ENCODE data around the gene JPT2.

The JPT2 gene

GRCh38 chr16:1705688-1706385 is 27.8 kb downstream of the JPT2 start, which contains the start of gene MAPK8IP3:
Gene MAPK8IP3, plus strand, starts transcription at chr16:1706195. Its CDS starts 145 bp downstream, at chr16:1706340.
- no peak for DNase-seq (ENCODE audit: low read depth, low spot score)

DNA sequence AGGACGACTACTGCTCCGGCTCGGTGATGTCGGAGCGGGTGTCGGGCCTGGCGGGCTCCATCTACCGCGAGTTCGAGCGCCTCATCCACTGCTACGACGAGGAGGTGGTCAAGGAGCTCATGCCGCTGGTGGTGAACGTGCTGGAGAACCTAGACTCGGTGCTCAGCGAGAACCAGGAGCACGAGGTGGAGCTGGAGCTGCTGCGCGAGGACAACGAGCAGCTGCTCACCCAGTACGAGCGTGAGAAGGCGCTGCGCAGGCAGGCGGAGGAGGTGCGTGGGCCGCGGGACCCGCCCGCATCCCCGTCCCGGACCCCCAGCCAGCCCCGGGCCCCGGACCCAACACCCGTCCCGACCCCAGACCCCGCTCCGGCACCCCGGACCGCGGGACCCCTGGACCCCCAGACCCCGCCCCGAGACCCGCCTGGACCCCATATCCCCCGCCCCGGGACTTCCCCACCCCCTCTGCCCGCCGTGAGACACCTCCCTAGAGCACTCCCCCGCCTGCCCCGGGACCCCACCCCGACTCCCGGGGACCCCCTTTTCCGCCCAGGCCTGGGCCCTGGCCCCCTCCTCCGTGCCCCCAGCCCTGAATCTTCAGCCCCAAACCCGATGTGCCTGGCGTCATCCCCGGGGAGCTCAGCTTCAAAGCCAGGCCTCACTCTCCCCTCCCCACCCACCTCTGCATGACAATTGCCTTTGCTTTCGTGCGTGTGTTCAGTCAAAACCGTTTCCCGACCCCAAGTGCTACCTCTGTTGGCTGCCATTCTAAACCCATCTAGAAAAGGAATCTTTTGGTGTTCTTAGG is 28.5 kb downstream of the JPT2 start:
- no peak for TF ChIP-seq CTCF (IDR thresholded peaks at IDR 0.05; ENCODE audit: insufficient read depth, low read length, missing control alignments)
- H3K4me3 ChIP-seq (ENCODE audit: low read depth, low read length) = peak overlapping the region; percentile 99
- POLR2A ChIA-PET = interaction anchor here (1.1 to 1.6 kb wide), 5 partner anchors 32 to 95 kb away, joined by 3 to 8 read pairs (median 6); partner anchors contain the start of genes IFT140, NUBP2 and SPSB3
- CTCF ChIA-PET = interaction anchor here (0.8 to 5.1 kb wide), 31 partner anchors 7 to 214 kb away, joined by 3 to 66 read pairs (median 4); partner anchors contain the start of genes EME2, JPT2, MRPS34 and NME3
- no peak for DNase-seq (ENCODE audit: low read depth, low spot score)

More at GRCh38 chr16:1705688-1706385, 27.8 kb downstream of the JPT2 start, which contains the start of gene MAPK8IP3:
- TF ChIP-seq CTCF (IDR thresholded peaks at IDR 0.05; ENCODE audit: insufficient read depth, low read length, missing control alignments) = peak; percentile 72
- H3K4me3 ChIP-seq (ENCODE audit: low read depth, low read length) = peak within 1 kb of the TSS; percentile 99
- ChIA-PET CTCF (interaction anchor here (0.7 to 5.1 kb wide), 36 partner anchors 8 to 286 kb away, joined by 3 to 66 read pairs (median 4); partner anchors contain the start of genes EME2, JPT2, MRPS34 and NME3), POLR2A (interaction anchor here (0.9 to 1.6 kb wide), 6 partner anchors 28 to 95 kb away, joined by 3 to 8 read pairs (median 5); partner anchors contain the start of genes EME2, IFT140, JPT2 and MRPS34)

DNA sequence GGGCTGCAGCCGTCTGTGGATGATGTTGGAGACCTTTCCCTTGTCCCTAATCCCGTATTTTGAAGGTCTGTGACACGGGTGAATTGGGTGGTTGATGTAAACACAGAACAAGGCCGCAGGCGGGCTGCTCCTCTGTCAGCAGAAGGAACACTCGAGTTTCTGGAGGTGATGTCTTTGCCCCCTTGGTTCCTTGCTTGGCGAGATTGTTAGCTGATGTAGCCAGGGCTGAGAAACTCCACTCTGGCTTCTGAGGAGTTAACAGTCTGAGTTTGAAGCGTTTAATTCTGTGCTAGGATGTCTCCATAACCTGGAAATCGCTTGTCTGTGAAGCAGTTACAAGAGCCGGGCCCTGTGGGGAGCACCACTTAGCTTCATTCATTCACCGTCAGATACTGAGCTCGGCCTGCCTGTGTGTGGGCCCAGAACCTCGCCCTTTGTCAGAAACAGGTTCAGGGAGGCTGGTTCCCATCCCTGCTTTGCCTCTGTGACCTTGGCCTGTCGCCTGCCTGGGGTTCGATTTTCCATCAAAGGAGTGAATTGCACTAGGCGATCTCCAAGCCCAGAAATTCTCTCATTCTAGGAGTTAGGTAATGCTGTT is 29.2 kb downstream of the JPT2 start:
- TF ChIP-seq CTCF (IDR thresholded peaks at IDR 0.05; ENCODE audit: insufficient read depth, low read length, missing control alignments) = no peak

GRCh38 chr16:1708083-1708767 is 30.1 kb downstream of the JPT2 start:
- CTCF ChIA-PET = interaction anchor here (1.0 to 5.1 kb wide), 11 partner anchors 8 to 97 kb away, joined by 3 to 66 read pairs (median 6); partner anchors contain the start of genes EME2, JPT2, MRPS34 and NUBP2
- POLR2A ChIA-PET = no interaction called here
- H3K4me3 ChIP-seq (ENCODE audit: low read depth, low read length) = peak overlapping the region; percentile 99
- TF ChIP-seq CTCF (IDR thresholded peaks at IDR 0.05; ENCODE audit: insufficient read depth, low read length, missing control alignments) = no peak
- DNase-seq (ENCODE audit: low read depth, low spot score) = no peak

More for the DNA sequence above, 29.2 kb downstream of the JPT2 start:
- H3K4me3 ChIP-seq (ENCODE audit: low read depth, low read length) = peak overlapping the region; percentile 99
- POLR2A ChIA-PET = interaction anchor here (1.2 kb wide), 1 partner anchor 67 kb away, joined by 3 read pairs; no protein-coding TSS in a partner anchor
- CTCF ChIA-PET = interaction anchor here (0.8 to 5.1 kb wide), 13 partner anchors 13 to 96 kb away, joined by 3 to 66 read pairs (median 7); partner anchors contain the start of genes EME2, JPT2, MRPS34 and NUBP2
- no peak for DNase-seq (ENCODE audit: low read depth, low spot score)

DNA sequence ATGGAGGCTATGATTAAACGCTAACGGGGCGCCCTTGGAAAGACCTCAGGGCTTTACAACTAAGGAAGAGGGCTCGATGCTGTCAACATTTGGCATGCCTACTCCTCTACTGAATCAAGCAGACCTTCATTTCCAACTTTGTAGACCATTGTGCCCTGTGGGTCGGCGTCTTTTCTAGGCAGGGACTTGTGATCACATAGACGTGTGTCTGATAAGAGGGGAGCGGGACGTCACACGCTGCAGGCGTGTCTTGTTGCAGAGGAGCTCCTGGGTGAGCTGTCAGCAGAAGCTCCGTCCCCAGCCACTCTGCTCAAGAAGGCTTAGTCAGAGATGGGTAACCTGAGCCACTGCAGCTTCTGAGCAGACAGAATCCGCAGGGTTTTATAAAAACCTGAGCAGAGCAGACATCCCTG is 30.7 kb downstream of the JPT2 start:
- TF ChIP-seq CTCF (IDR thresholded peaks at IDR 0.05; ENCODE audit: insufficient read depth, low read length, missing control alignments) = no peak
- POLR2A ChIA-PET = no interaction called here
- CTCF ChIA-PET = interaction anchor here (1.9 to 5.1 kb wide), 4 partner anchors 9 to 56 kb away, joined by 6 to 66 read pairs (median 15); no protein-coding TSS in a partner anchor
- no peak overlapping the region; the same call in 1 of the 2 replicates for H3K4me3 ChIP-seq (ENCODE audit: low read depth, low read length)
- no peak for DNase-seq (ENCODE audit: low read depth, low spot score)

Measured in AG04449 (cell line).